A673 (cell line): ENCODE measurements around the gene DDX41.

Experiments used
- CTCF ChIP-seq: fragments of 300-800, 200-600 bp; sonication (generic); conservative IDR thresholded peaks from 2 replicates; pipeline ENCODE4 v1.5.1; 2017; ENCODE audit warnings: low read depth, mild to moderate bottlenecking, antibody characterized with exemption, low read length, moderate library complexity, mixed read lengths
- EZH2 ChIP-seq: fragments of 200-600 bp; sonication (generic); IDR thresholded peaks from 2 replicates; pipeline ENCODE4 v1.6.1; 2017; ENCODE audit warnings: borderline replicate concordance, low read depth, mild to moderate bottlenecking, mixed read lengths, antibody characterized with exemption, low read length; ENCODE audit not compliant: poor library complexity, severe bottlenecking

DNA sequence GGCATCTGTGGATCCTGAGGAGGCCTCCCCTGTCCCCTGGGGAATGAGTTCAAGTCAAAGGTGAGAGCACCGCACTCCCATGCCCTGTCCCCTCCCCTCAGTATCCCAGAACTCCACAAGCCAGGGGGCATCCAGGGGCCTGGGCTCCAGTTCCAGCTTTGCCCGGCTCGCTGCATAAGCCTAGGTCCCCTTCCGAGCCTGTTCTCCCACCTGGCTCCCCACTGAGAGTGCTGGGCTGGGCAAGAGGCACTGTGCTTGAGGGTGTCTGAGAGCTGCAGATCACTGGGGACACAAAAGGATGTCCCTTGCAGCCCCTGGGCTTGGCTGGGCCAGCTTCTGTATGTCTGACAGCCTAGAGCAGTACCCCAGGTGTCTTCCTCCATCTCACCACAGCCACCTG lies 11.7 kb downstream of the DDX41 start:
- TF ChIP-seq CTCF (no peak), EZH2 (no peak)
